ENCODE data around the gene RNF10.
"Not testable (repeated sequence)": the region's sequence is repeated elsewhere in the genome, so short reads cannot be mapped to it uniquely, and the experiment has no call there.

Gene RNF10

DNA sequence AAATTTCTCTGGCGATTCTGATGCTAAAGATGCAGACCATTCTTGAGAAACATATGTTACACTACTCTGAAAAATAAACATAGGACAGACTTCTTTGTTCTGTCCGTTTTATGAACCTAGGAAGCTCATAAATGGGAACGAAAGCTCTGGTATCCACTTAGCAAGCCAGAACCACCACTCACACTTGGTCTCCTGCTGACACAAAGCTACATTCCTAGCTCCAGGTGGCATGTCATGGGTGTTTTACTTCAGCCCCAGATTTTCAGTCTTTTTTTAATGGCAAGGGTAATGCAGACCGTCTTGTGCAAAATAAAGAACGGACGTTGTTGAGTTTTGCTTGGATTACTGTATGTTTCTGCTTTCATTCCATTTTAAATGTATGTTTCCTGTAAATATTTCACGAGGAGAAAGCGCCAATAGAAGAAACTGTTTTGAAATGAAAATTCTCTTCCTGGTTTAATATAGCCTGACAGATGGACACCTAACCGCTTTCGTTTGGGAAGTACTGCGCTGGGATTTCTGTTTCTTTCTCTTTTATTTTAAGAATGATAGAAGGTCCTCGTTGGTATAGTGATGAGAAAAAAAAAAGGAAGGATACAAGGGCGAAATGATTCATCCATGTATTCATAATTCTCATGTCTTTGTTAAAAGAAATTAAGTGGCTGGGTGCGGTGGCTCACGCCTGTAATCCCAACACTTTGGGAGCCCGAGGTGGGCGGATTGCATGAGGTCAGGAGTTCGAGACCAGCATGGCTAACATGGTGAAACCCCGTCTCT, 4.3 kb upstream of the RNF10 start:
- H3K4me3 ChIP-seq (ENCODE audit: low read depth, low read length), result peak overlapping the region; percentile 82
- TF ChIP-seq, protein P1, sequence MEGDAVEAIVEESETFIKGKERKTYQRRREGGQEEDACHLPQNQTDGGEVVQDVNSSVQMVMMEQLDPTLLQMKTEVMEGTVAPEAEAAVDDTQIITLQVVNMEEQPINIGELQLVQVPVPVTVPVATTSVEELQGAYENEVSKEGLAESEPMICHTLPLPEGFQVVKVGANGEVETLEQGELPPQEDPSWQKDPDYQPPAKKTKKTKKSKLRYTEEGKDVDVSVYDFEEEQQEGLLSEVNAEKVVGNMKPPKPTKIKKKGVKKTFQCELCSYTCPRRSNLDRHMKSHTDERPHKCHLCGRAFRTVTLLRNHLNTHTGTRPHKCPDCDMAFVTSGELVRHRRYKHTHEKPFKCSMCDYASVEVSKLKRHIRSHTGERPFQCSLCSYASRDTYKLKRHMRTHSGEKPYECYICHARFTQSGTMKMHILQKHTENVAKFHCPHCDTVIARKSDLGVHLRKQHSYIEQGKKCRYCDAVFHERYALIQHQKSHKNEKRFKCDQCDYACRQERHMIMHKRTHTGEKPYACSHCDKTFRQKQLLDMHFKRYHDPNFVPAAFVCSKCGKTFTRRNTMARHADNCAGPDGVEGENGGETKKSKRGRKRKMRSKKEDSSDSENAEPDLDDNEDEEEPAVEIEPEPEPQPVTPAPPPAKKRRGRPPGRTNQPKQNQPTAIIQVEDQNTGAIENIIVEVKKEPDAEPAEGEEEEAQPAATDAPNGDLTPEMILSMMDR (IDR thresholded peaks at IDR 0.05; ENCODE audit: insufficient read depth, low read depth, low read length, missing control alignments), result no peak
- peak; percentile 47 for DNase-seq (ENCODE audit: low read depth)

DNA sequence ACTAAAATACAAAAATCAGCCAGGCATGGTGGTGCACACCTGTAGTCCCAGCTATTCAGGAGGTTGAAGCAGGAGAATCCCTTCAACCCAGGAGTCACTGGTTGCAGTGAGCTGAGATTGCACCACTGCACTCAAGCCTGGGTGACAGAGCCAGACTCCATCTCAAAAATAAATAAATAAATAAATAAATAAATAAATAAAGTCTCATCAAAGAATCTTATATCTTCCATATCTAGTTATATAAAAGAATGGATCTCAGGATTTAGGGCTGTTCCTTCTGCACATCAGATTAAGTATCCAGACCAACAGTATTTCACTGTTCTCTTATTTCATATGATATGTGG, 3.8 kb upstream of the RNF10 start:
- not testable (repeated sequence) for DNase-seq (ENCODE audit: low read depth)
- peak overlapping the region; percentile 82; the same call in 1 of the 2 replicates for H3K4me3 ChIP-seq (ENCODE audit: low read depth, low read length)

DNA sequence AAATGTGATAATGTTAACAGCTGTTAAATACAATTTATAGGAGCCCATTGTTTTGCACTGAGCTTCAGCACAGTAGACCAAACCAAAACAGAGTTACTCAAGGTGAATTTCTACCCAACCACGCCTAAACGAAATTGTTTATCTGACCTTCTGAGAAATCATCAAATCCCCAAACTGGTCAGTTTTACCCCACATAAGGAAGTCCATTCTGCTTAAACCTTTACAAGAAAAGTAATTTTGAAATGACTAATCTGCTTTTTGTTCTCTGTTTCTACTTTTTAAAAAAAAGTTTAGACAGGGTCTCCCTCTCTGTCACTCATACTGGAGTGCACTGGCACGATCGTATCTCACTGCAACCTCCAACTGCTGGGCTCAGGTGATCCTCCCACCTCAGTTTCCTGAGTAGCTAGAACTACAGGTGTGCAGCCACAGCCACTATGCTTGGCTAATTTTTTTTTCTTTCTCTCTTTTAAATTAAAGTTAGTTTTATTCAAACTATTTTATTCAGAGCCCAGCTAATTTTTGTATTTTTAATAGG, 1.4 kb upstream of the RNF10 start:
- DNase-seq (ENCODE audit: low read depth), result peak; percentile 64
- no peak overlapping the region for H3K4me3 ChIP-seq (ENCODE audit: low read depth, low read length)
- TF ChIP-seq, protein P1 (IDR thresholded peaks at IDR 0.05; ENCODE audit: insufficient read depth, low read depth, low read length, missing control alignments), result no peak

DNA sequence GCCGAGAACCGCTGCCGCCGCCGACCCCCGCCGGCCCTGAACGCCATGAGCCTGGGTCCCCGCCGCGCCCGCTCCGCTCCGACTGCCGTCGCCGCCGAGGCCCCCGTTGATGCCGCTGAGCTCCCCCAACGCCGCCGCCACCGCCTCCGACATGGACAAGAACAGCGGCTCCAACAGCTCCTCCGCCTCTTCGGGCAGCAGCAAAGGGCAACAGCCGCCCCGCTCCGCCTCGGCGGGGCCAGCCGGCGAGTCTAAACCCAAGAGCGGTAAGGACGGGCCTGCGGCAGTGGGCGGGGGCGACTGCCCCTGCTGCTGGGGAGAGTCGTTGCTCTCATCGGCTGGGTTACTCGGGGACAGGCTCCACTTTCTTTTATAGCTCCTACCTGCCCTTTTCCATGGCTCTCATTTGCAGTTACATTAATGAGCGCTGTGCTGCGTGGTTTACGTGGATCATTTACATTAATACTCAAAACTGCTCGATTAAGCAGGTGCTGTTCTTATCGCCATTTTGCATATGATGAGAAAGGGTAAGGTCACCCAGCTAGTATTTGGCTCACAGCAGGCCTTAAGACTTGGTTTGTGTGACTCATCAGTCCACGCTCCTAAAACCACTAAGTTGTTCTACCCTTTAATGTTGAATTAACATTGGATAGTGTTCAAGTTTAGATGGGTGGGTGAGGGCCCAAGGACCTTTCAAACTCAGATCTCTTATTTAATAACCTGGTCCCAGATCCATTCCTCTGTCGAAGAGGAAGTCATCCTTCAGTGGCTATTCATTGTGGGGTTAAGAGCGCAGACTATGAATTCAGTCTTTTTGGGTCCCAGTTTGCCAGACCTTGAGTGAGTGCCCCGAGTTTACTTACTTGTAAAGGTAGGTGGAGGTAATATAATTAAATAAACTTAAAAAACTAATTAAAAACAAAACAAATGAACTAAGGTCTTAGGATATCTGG, 823 bp downstream of the RNF10 start:
- peak; percentile 60 for DNase-seq (ENCODE audit: low read depth)
- TF ChIP-seq, protein P1 (IDR thresholded peaks at IDR 0.05; ENCODE audit: insufficient read depth, low read depth, low read length, missing control alignments), result no peak
- H3K4me3 ChIP-seq (ENCODE audit: low read depth, low read length), result peak overlapping the region; percentile 73

DNA sequence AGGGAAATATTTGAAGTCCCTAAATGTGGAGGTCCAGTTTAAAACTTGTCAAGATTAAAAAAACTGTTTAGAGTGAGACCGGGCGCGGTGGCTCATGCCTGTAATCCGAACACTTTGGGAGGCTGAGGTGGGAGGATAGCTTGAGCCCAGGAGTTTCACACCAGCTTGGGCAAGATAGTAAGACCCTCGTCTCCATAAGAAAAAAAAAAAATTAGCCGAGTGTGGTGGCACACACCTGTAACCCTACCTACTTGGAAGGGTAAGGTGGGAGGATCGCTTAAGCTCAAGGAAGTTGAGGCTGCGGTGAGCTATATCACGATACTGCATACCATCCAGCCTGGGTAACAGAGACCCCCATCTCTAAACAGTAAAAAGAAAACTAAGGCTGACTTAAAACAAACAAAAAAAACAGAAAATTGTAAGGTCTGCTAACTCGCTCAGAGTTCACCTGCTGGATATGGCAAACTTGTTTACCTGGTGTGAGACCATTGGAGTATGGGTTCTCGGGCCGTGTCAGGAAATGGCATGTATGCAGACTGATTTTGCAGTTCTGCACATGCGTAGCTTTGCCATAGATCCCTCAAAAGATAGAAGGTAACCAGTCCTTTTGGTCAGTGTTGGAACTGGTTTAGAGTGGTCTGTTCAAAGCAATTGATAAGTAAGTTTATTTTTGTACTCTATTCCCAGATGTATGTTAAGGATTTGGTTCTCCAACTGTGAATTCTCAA, 2.1 kb downstream of the RNF10 start:
- peak overlapping the region; percentile 73 for H3K4me3 ChIP-seq (ENCODE audit: low read depth, low read length)
- TF ChIP-seq, protein P1 (IDR thresholded peaks at IDR 0.05; ENCODE audit: insufficient read depth, low read depth, low read length, missing control alignments), result no peak
- peak; percentile 54 for DNase-seq (ENCODE audit: low read depth)

DNA sequence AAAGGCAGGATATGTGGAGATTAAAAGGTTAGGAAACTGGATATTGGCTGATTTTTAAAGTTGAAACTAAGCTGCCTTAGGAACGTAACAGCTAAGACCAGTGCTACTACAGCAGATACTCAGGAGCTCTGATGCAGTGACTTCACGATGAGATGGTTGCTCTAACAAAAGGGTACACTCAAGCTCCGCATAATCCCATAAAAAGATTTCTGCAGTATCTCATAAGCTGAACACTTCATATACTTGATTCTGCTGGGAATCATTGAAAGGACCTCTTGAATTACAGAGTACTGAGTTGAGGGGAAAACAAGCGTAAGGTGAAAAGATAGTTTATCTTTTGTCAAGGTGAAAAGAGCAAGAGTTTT, 3.7 kb downstream of the RNF10 start:
- peak overlapping the region; percentile 53 for H3K4me3 ChIP-seq (ENCODE audit: low read depth, low read length)
- TF ChIP-seq, protein P1 (IDR thresholded peaks at IDR 0.05; ENCODE audit: insufficient read depth, low read depth, low read length, missing control alignments), result no peak
- no peak for DNase-seq (ENCODE audit: low read depth)
